Activated CD8-positive, alpha-beta memory T cell treated with anti-CD3 and anti-CD28 coated beads, Interleukin-2, amount 50 U/mL, for 1 hour (primary cell): ENCODE results near the gene ATP8B3.

Experiments used
- DNase-seq: peaks from one replicate; pipeline ENCODE4 v3.0.0-alpha.2; 2020; ENCODE audit errors: extremely low read depth

ATP8B3 gene

GRCh38 chr19:1796395-1797142 is 15.5 kb downstream of the ATP8B3 start:
- no peak for DNase-seq

- no peak for DNase-seq
Measured at GRCh38 chr19:1794424-1795172, 17.5 kb downstream of the ATP8B3 start.

DNA sequence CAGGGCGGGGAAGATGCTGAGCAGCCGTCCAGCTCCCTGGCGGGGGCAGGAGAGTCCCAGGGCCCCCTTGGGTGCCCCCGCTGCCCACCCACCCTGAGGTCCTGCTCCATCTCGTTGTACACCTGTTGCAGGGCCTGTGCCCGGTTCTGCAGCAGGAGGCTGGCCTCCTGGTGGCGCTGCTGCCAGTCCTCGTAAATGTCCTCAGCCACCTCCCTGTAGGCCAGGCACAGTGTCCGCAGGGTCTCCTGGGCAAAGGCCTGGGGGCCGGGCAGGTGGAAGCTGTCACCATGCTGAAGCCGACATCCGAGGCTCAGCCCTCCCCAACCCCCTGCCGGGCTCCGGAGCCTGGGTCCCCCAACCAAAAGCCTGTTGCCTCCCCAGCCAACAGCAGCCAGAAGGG is 20.2 kb downstream of the ATP8B3 start:
- DNase-seq: no peak

GRCh38 chr19:1790054-1790792 is 21.9 kb downstream of the ATP8B3 start:
- DNase-seq: no peak

DNA sequence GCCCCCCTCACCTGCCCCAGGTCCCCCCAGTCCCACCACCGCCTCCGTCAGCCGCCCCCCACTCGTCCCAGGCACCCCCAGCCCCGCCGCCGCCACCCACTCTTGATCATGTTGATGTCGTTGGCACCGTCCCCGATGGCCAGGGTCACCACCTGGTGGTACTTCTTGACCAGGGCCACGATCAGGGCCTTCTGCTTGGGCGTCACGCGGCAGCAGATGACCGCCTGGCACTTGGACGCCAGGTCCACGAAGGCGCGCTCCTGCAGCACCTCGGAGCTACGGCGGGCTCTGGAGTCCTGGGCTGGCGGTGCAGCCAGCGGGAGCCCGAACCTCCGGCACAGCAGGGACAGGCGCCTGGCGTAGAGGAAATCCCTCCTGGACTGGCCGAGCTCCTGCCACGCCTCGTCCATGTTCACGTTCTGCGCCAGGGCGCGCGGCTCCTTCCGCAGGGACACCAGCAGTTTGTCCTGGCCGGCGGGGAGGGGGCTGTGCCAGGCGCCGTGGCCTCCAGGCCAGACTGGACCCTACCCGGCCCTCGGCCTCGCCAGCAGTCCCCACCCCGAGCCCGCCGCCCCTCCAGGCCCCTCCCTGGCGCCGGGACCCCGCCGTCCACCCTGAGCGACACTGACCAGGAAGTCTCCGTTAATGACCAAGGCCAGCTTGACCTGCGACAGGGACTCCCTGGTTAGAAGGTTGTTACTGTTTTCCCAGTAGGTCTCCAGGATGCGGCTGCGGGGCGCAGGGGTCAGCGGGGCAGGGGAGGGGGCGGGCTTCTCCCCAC is 22.6 kb downstream of the ATP8B3 start:
- no peak for DNase-seq

GRCh38 chr19:1787116-1787515 is 25.0 kb downstream of the ATP8B3 start:
- DNase-seq: no peak

GRCh38 chr19:1786668-1787067 is 25.4 kb downstream of the ATP8B3 start:
- DNase-seq: no peak

DNA sequence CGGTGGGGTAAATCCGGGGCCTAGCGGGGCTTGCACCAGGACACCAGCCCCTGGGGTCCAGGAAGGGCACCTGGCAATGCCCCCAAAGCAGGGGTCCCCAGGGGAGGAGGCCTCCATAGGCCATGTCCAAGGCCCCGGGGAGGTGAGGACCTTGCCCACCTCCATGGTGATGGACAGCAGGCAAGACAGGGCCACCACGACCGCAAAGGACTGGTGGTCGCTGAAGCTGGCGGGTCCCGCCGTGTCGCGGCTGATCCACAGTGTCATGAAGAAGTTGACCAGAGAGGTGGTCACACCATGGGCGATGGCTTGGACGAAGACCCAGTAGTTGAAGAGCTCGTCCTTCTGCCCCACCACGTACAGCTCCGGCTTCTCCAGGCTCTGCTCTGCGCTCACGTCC is 26.8 kb downstream of the ATP8B3 start:
- no peak for DNase-seq

GRCh38 chr19:1783874-1784273 is 28.2 kb downstream of the ATP8B3 start:
- no peak for DNase-seq

- no peak for DNase-seq
Measured at GRCh38 chr19:1783354-1783753, 28.7 kb downstream of the ATP8B3 start.

GRCh38 chr19:1782521-1782920 is 29.6 kb downstream of the ATP8B3 start:
- DNase-seq: no peak

DNA sequence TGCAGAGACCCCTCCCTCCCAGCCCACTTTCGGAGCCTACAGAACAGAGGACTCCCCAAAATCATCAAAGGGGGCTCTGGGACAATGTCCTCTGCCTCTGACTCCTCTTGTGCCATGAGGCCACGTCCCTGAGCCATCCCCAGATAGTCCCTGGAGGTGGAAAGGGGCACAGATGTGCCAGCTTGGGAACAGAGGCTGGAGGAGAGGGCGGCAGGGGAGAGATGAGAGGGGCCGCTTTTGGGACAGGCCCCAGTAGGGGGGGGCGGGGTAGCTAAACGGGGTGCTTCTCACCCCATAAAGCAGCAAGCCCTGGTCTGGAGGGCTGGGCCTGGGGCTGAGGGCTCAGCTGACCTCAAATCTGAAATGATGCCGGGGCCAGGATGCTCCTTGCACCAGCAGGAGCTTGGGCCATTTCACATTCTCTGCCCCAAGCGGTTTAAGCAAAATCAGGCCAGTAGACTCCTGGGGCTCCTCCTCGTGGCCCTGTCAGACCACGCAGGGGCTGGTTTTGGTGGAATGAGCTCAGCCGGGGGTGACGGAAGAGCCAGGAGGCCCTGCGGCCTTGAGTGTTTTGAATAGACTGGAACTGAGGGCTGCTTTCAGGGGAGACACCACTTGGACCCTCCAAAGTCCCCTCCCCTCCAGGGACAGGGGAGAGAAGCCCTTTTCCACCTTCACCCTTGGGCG is 31.7 kb downstream of the ATP8B3 start:
- no peak for DNase-seq

GRCh38 chr19:1779574-1779973 is 32.5 kb downstream of the ATP8B3 start:
- no peak for DNase-seq

DNA sequence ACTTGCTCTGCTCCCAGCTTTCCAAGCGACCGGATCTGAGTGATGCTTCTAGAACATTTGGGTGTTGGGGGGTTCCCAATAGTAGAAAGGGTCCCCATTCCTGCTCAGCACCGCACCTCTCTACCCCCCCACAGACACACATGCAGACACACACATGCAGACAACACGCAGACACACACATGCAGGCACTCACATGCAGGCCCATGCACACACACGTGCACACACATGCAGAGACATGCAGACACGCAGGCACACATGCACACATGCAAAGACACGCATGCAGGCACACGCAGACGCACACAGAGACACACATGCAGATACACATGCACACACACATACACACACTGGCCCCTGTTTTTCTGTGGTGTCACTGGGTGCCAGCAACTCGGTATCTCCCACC is 34.9 kb downstream of the ATP8B3 start:
- no peak for DNase-seq

DNA sequence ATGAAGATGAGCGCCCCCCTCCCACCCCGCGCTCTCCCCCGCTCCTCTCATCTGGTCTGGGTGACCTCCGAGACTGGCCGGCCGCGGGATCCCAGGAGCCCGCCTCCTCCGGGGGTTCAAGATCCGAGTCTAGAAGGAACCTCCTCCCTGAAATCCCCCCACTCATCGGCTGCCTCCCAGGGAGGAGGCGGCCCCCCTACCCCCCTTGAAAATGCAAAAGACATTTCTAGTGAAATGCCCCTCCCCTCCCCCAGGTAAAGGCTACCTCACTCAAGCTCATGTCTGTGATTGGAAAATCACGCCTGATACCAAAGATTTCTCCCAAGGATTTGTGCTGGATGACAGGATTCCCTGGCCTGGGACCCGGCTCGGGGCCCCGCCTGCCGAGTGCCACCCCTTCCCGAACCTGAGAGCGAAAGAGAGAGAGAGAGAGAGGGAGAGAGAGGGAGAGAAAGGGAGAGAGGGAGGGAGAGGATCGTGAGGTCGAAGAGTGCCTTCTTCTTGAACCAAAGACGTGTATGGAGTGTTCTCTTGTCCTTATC is 35.4 kb downstream of the ATP8B3 start:
- no peak for DNase-seq

- no peak for DNase-seq
Measured at GRCh38 chr19:1775951-1776605, 36.0 kb downstream of the ATP8B3 start.

DNA sequence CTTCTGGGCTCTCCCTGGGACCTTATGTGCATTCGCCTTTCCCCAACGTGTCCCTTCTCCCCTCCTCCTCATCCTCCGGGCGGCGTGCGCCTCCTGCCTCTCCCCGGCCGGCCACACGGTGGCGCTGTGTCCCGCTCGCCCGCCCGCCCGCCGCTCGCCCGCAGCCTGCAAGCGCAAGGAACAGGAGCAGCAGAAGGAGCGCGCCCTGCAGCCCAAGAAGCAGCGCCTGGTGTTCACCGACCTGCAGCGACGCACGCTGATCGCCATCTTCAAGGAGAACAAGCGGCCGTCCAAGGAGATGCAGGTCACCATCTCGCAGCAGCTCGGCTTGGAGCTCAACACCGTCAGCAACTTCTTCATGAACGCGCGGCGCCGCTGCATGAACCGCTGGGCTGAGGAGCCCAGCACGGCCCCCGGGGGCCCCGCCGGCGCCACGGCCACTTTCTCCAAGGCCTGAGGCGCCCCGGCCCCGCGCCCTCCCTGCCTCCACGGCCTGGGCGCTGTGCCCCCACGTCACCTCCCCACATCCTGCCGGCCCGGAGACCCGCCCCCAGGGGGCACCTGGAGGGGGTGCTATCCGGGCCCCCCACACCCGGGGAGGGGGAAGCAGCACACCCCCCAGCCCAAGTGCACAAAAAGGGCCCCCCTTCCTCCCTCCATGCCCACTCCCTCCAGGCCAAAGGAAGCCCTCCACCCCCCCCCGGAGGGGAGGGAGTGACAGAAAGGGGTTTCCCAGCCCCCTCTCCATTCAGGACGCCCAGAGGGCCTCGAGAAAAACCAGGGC is 36.9 kb downstream of the ATP8B3 start:
- no peak for DNase-seq

DNA sequence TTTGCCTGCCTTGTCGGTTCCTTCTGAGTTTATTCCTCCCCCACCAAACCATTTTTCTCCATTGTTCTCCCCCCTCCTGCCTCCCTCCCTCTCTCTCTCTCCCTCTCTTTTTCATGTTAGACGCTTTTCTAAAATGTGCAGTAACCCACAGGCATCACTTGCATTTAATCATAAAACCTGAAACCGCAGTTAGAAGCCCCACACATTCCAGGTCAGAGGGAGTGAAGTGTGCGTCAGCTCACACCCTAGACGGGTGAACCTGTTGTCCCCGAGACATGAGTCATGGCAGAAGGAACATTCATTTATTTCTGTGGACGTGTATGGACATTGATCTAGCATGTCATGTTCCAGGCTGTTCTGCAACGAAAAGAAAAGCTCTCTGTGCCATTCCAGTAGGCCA is 38.9 kb downstream of the ATP8B3 start:
- no peak for DNase-seq

- no peak for DNase-seq
Measured at GRCh38 chr19:1770866-1771576, 41.1 kb downstream of the ATP8B3 start.
